ENCODE data around the gene SART3.

Gene SART3

GRCh38 chr12:108584456-108585065 lies 23.6 kb upstream of the SART3 start:
- Histone ChIP-seq H3K23ac (ENCODE audit: low read length in 2 of 2) (no peak overlapping the region), H2BK12ac (ENCODE audit: low read length in 2 of 2) (no peak overlapping the region), H3K4me1 (ENCODE audit: control insufficient read depth, insufficient read depth, low read depth, low read length) (peaks cover 26% of the 10 kb centered on the region), H3K9ac (ENCODE audit: low read length) (no peak overlapping the region), H2AK5ac (ENCODE audit: low read length, severe bottlenecking) (peak overlapping the region; percentile 6), H3K9me3 (ENCODE audit: control insufficient read depth, low read length) (no peaks in the 10 kb centered on the region), H3K4me3 (ENCODE audit: insufficient read depth in 1 of 2, low read depth in 1 of 2, low read length in 2 of 2) (no peak overlapping the region), H4K91ac (ENCODE audit: low read length) (no peak overlapping the region), H4K8ac (ENCODE audit: low read length) (no peak overlapping the region), H3K27ac (ENCODE audit: low read length, poor library complexity, severe bottlenecking) (no peak overlapping the region), H2BK120ac (ENCODE audit: low read depth, low read length) (no peak overlapping the region), H2BK5ac (ENCODE audit: low read depth, low read length, poor library complexity, severe bottlenecking) (no peak overlapping the region), H3K79me1 (replicated peaks; ENCODE audit: low read length, poor library complexity, severe bottlenecking) (no peaks in the 10 kb centered on the region), H3K18ac (ENCODE audit: low read depth in 1 of 2, low read length in 2 of 2) (no peak overlapping the region), H3K4ac (ENCODE audit: low read depth in 1 of 2, low read length in 2 of 2) (no peak overlapping the region), H3K4me2 (ENCODE audit: low read length, poor library complexity, severe bottlenecking) (no peak overlapping the region), H3K27me3 (ENCODE audit: control insufficient read depth in 1 of 2, insufficient read depth in 1 of 2, low read length in 2 of 2) (no peaks in the 10 kb centered on the region), H2BK15ac (ENCODE audit: low read depth, poor library complexity, severe bottlenecking) (peak overlapping the region; percentile 44), H3K36me3 (ENCODE audit: control insufficient read depth in 1 of 2, insufficient read depth in 2 of 2, low read depth in 1 of 2, low read length in 2 of 2) (no peaks in the 10 kb centered on the region), H2AFZ (ENCODE audit: low read depth, low read length) (no peak overlapping the region), H3K14ac (ENCODE audit: low read length in 2 of 2) (no peak overlapping the region)
- no CpG with 5 or more reads among the region's 3 CpGs for WGBS
- DNase-seq, result no peak

DNA sequence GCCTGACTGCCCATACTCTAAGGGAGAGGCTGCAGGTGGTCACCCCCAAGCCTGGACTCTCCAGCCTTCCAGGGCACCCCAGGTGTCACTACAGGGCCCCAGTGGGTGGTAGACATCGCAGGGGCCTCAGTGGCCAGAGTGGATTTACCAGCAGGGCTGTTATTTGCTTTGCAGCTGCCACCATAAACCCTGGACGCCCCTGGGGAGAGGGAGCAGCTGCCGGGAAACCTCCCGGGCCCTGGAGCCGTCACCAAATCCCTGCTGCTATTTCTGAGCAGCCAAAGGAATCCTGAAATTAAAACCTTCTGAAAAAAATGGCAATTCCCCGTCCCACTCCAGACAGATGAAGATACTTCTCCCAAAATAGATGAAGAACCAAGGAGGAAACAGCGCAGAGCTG lies 23.0 kb upstream of the SART3 start:
- Histone ChIP-seq H2BK120ac (ENCODE audit: low read depth, low read length) (peak overlapping the region; percentile 66), H3K4me2 (ENCODE audit: low read length, poor library complexity, severe bottlenecking) (no peak overlapping the region), H3K4ac (ENCODE audit: low read depth in 1 of 2, low read length in 2 of 2) (peak overlapping the region in 1 of 2 experiments; percentile 53), H2AK5ac (ENCODE audit: low read length, severe bottlenecking) (peak overlapping the region; percentile 6), H2AFZ (ENCODE audit: low read depth, low read length) (no peak overlapping the region), H3K4me3 (ENCODE audit: insufficient read depth in 1 of 2, low read depth in 1 of 2, low read length in 2 of 2) (no peak overlapping the region), H3K9me3 (ENCODE audit: control insufficient read depth, low read length) (no peaks in the 10 kb centered on the region), H2BK5ac (ENCODE audit: low read depth, low read length, poor library complexity, severe bottlenecking) (no peak overlapping the region), H3K14ac (ENCODE audit: low read length in 2 of 2) (no peak overlapping the region), H3K27ac (ENCODE audit: low read length, poor library complexity, severe bottlenecking) (no peak overlapping the region), H4K91ac (ENCODE audit: low read length) (peak overlapping the region; percentile 14), H3K9ac (ENCODE audit: low read length) (no peak overlapping the region), H2BK15ac (ENCODE audit: low read depth, poor library complexity, severe bottlenecking) (peak overlapping the region; percentile 65), H4K8ac (ENCODE audit: low read length) (peak overlapping the region; percentile 43), H3K18ac (ENCODE audit: low read depth in 1 of 2, low read length in 2 of 2) (peak overlapping the region; percentile 5 to 46), H3K23ac (ENCODE audit: low read length in 2 of 2) (no peak overlapping the region), H3K27me3 (ENCODE audit: control insufficient read depth in 1 of 2, insufficient read depth in 1 of 2, low read length in 2 of 2) (no peaks in the 10 kb centered on the region), H3K36me3 (ENCODE audit: control insufficient read depth in 1 of 2, insufficient read depth in 2 of 2, low read depth in 1 of 2, low read length in 2 of 2) (no peaks in the 10 kb centered on the region), H3K79me1 (replicated peaks; ENCODE audit: low read length, poor library complexity, severe bottlenecking) (no peaks in the 10 kb centered on the region), H3K4me1 (ENCODE audit: control insufficient read depth, insufficient read depth, low read depth, low read length) (peaks cover 20% of the 10 kb centered on the region), H2BK12ac (ENCODE audit: low read length in 2 of 2) (no peak overlapping the region)
- 46% methylated on average over 7 of the region's 7 CpGs for WGBS
- DNase-seq, result no peak

DNA sequence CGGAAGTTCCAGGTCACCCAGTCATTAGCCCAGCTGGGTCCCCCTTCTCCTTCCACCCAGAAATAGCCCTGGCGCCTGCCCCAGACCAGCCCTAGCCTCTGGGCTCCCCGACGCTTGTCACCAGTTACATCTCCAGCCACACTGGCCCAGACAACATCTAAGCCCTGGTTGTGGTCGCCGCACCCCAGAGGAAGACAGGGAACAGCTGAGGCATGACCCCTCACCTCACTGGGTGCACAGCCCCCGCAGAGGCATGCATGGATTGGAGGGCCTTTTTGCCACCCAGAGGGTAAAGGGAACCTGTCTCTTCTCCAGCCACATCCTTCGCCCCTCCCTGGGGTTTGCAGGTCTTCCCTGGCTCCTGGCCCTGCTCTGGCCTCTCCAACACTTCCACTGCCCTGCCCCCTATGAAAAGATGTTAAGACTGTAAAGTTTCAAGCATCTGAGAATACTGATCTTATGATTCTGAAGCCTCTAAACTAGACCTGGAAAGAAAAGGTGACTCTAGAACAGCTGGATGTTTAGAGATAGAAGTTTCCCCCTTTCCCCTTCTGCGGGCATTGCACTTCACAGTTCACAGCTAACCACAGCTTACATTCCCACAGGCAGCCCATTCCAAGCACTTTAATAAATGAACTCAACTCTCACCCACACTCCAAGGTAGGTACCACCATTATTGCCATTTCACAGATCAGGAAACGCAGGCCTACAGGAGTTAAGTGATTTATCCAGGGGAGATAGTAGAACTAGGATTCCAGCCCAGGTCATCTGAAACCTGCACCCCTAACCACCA lies 22.2 kb upstream of the SART3 start:
- Histone ChIP-seq H3K23ac (ENCODE audit: low read length in 2 of 2) (no peak overlapping the region), H3K4me1 (ENCODE audit: control insufficient read depth, insufficient read depth, low read depth, low read length) (peaks cover 18% of the 10 kb centered on the region), H4K8ac (ENCODE audit: low read length) (peak overlapping the region; percentile 81), H3K9ac (ENCODE audit: low read length) (no peak overlapping the region), H2AK5ac (ENCODE audit: low read length, severe bottlenecking) (peak overlapping the region; percentile 87), H3K4me3 (ENCODE audit: insufficient read depth in 1 of 2, low read depth in 1 of 2, low read length in 2 of 2) (no peak overlapping the region), H3K14ac (ENCODE audit: low read length in 2 of 2) (peak overlapping the region in 1 of 2 experiments; percentile 63), H3K79me1 (replicated peaks; ENCODE audit: low read length, poor library complexity, severe bottlenecking) (no peaks in the 10 kb centered on the region), H2BK120ac (ENCODE audit: low read depth, low read length) (peak overlapping the region; percentile 56), H3K4me2 (ENCODE audit: low read length, poor library complexity, severe bottlenecking) (no peak overlapping the region), H2BK5ac (ENCODE audit: low read depth, low read length, poor library complexity, severe bottlenecking) (no peak overlapping the region), H3K18ac (ENCODE audit: low read depth in 1 of 2, low read length in 2 of 2) (peak overlapping the region; percentile 64 to 81), H3K27me3 (ENCODE audit: control insufficient read depth in 1 of 2, insufficient read depth in 1 of 2, low read length in 2 of 2) (no peaks in the 10 kb centered on the region), H2AFZ (ENCODE audit: low read depth, low read length) (no peak overlapping the region), H2BK12ac (ENCODE audit: low read length in 2 of 2) (peak overlapping the region; percentile 29 to 99), H4K91ac (ENCODE audit: low read length) (peak overlapping the region; percentile 92), H3K9me3 (ENCODE audit: control insufficient read depth, low read length) (no peaks in the 10 kb centered on the region), H3K27ac (ENCODE audit: low read length, poor library complexity, severe bottlenecking) (no peak overlapping the region), H3K36me3 (ENCODE audit: control insufficient read depth in 1 of 2, insufficient read depth in 2 of 2, low read depth in 1 of 2, low read length in 2 of 2) (no peaks in the 10 kb centered on the region), H2BK15ac (ENCODE audit: low read depth, poor library complexity, severe bottlenecking) (peak overlapping the region; percentile 76), H3K4ac (ENCODE audit: low read depth in 1 of 2, low read length in 2 of 2) (peak overlapping the region; percentile 52 to 58)
- 79% methylated on average over 9 of the region's 10 CpGs for WGBS
- DNase-seq, result no peak

GRCh38 chr12:108582509-108582908 lies 21.5 kb upstream of the SART3 start:
- Histone ChIP-seq H3K27me3 (ENCODE audit: control insufficient read depth in 1 of 2, insufficient read depth in 1 of 2, low read length in 2 of 2) (no peaks in the 10 kb centered on the region), H3K4me3 (ENCODE audit: insufficient read depth in 1 of 2, low read depth in 1 of 2, low read length in 2 of 2) (no peak overlapping the region), H2BK120ac (ENCODE audit: low read depth, low read length) (peak overlapping the region; percentile 56), H2BK5ac (ENCODE audit: low read depth, low read length, poor library complexity, severe bottlenecking) (peak overlapping the region; percentile 33), H3K79me1 (replicated peaks; ENCODE audit: low read length, poor library complexity, severe bottlenecking) (no peaks in the 10 kb centered on the region), H4K91ac (ENCODE audit: low read length) (peak overlapping the region; percentile 79), H3K23ac (ENCODE audit: low read length in 2 of 2) (no peak overlapping the region), H3K14ac (ENCODE audit: low read length in 2 of 2) (no peak overlapping the region), H3K4ac (ENCODE audit: low read depth in 1 of 2, low read length in 2 of 2) (peak overlapping the region in 1 of 2 experiments; percentile 67), H3K27ac (ENCODE audit: low read length, poor library complexity, severe bottlenecking) (no peak overlapping the region), H2AK5ac (ENCODE audit: low read length, severe bottlenecking) (peak overlapping the region; percentile 56), H3K4me2 (ENCODE audit: low read length, poor library complexity, severe bottlenecking) (no peak overlapping the region), H2BK12ac (ENCODE audit: low read length in 2 of 2) (peak overlapping the region; percentile 73 to 99), H3K4me1 (ENCODE audit: control insufficient read depth, insufficient read depth, low read depth, low read length) (peaks cover 18% of the 10 kb centered on the region), H3K9ac (ENCODE audit: low read length) (no peak overlapping the region), H4K8ac (ENCODE audit: low read length) (peak overlapping the region; percentile 22), H2BK15ac (ENCODE audit: low read depth, poor library complexity, severe bottlenecking) (peak overlapping the region; percentile 64), H3K36me3 (ENCODE audit: control insufficient read depth in 1 of 2, insufficient read depth in 2 of 2, low read depth in 1 of 2, low read length in 2 of 2) (no peaks in the 10 kb centered on the region), H3K18ac (ENCODE audit: low read depth in 1 of 2, low read length in 2 of 2) (peak overlapping the region; percentile 72 to 81), H2AFZ (ENCODE audit: low read depth, low read length) (no peak overlapping the region), H3K9me3 (ENCODE audit: control insufficient read depth, low read length) (no peaks in the 10 kb centered on the region)
- WGBS, result 86% methylated on average over 9 of the region's 9 CpGs
- DNase-seq, result no peak
